H9 (cell line): ENCODE results near the gene CCDC78. TPM values are rescaled to one million over a fixed set of nuclear protein-coding genes. Genes with fewer than 3 reads are reported as not detected.

Source experiments
- DNase-seq: peaks from one replicate; pipeline ENCODE4 v3.0.0-alpha.2; 2017
- H2AFZ ChIP-seq: one replicate; pipeline ENCODE4 v1.6.1; 2013; ENCODE audit warnings: mild to moderate bottlenecking, low read length, control low read depth, moderate library complexity
- H2AK5ac ChIP-seq: 2 replicates; pipeline ENCODE4 v1.6.1; 2013; ENCODE audit warnings: low read length, control low read depth, mixed read lengths; ENCODE audit not compliant: insufficient read length
- H2BK120ac ChIP-seq: one replicate; pipeline ENCODE4 v1.6.1; 2013; ENCODE audit warnings: low read depth, mild to moderate bottlenecking, low read length, control low read depth, inconsistent platforms; ENCODE audit not compliant: poor library complexity, severe bottlenecking
- H2BK12ac ChIP-seq: 2 replicates; pipeline ENCODE4 v1.6.1; 2013; ENCODE audit warnings: low read length, control low read depth, mixed read lengths, low read depth; ENCODE audit not compliant: insufficient read length
- H2BK15ac ChIP-seq: 2 replicates; pipeline ENCODE4 v1.6.1; 2013; ENCODE audit warnings: low read depth, low read length, control low read depth
- H2BK20ac ChIP-seq: one replicate; pipeline ENCODE4 v1.6.1; 2013; ENCODE audit warnings: low read depth, mild to moderate bottlenecking, low read length, control low read depth, inconsistent platforms; ENCODE audit not compliant: poor library complexity, severe bottlenecking
- H2BK5ac ChIP-seq: 2 replicates; pipeline ENCODE4 v1.6.1; 2013; ENCODE audit warnings: low read length, control low read depth, mixed read lengths; ENCODE audit not compliant: insufficient read length
- H3K14ac ChIP-seq: 2 replicates; pipeline ENCODE4 v1.6.1; 2013; ENCODE audit warnings: low read length, control low read depth; ENCODE audit not compliant: insufficient read depth
- H3K18ac ChIP-seq: 2 replicates; pipeline ENCODE4 v1.6.1; 2013; ENCODE audit warnings: low read depth, mild to moderate bottlenecking, mixed read lengths, low read length, control low read depth; ENCODE audit not compliant: insufficient read length
- H3K23ac ChIP-seq: 2 replicates; pipeline ENCODE4 v1.6.1; 2013; ENCODE audit warnings: low read length, control low read depth, mixed read lengths, low read depth; ENCODE audit not compliant: insufficient read length
- H3K23me2 ChIP-seq: 2 replicates; pipeline ENCODE4 v1.6.1; 2013; ENCODE audit warnings: low read depth, mild to moderate bottlenecking, mixed read lengths, low read length, control low read depth; ENCODE audit not compliant: insufficient read length, poor library complexity, severe bottlenecking
- H3K27ac ChIP-seq: 2 replicates; pipeline ENCODE4 v1.5.1; 2013; ENCODE audit warnings: low read length, control low read depth, mixed read lengths, low read depth; ENCODE audit not compliant: insufficient read length
- H3K27me3 ChIP-seq: 2 replicates; pipeline ENCODE4 v1.6.1; 2013; ENCODE audit warnings: low read length, control low read depth, inconsistent platforms; ENCODE audit not compliant: insufficient read depth
- H3K4ac ChIP-seq: 2 replicates; pipeline ENCODE4 v1.6.1; 2013; ENCODE audit warnings: low read depth, mild to moderate bottlenecking, control low read depth, inconsistent platforms, low read length, moderate library complexity
- H3K4me1 ChIP-seq: 2 replicates; pipeline ENCODE4 v1.6.1; 2013; ENCODE audit warnings: low read length, control low read depth, inconsistent platforms; ENCODE audit not compliant: insufficient read depth
- H3K4me2 ChIP-seq: 2 replicates; pipeline ENCODE4 v1.6.1; 2013; ENCODE audit warnings: low read length, control low read depth, mixed read lengths; ENCODE audit not compliant: insufficient read length, insufficient read depth
- H3K56ac ChIP-seq: 2 replicates; pipeline ENCODE4 v1.6.1; 2013; ENCODE audit warnings: low read depth, mild to moderate bottlenecking, mixed read lengths, low read length, control low read depth; ENCODE audit not compliant: insufficient read length
- H3K79me1 ChIP-seq: 2 replicates; pipeline ENCODE4 v1.6.1; 2013; ENCODE audit warnings: low read depth, mild to moderate bottlenecking, moderate library complexity, low read length, control low read depth, inconsistent platforms; ENCODE audit not compliant: insufficient read depth, poor library complexity, severe bottlenecking
- H3K79me2 ChIP-seq: 2 replicates; pipeline ENCODE4 v1.6.1; 2013; ENCODE audit warnings: low read length, control low read depth, inconsistent platforms; ENCODE audit not compliant: insufficient read depth
- H3K9ac ChIP-seq: 2 replicates; pipeline ENCODE4 v1.6.1; 2013; ENCODE audit warnings: low read length, control low read depth, mixed read lengths; ENCODE audit not compliant: insufficient read length; ENCODE audit errors: extremely low read depth
- H3K9me3 ChIP-seq: one replicate; pipeline ENCODE4 v1.6.1; 2013; ENCODE audit warnings: low read depth, low read length, inconsistent platforms; ENCODE audit not compliant: control insufficient read depth
- H3T11ph ChIP-seq: one replicate; pipeline ENCODE4 v1.6.1; 2013; ENCODE audit warnings: mild to moderate bottlenecking, low read length, control low read depth, inconsistent platforms
- H4K20me1 ChIP-seq: one replicate; pipeline ENCODE4 v1.6.1; 2013; ENCODE audit not compliant: control insufficient read depth, insufficient read length, insufficient read depth
- H4K5ac ChIP-seq: 2 replicates; pipeline ENCODE4 v1.6.1; 2013; ENCODE audit warnings: low read depth, mild to moderate bottlenecking, mixed read lengths, low read length, control low read depth; ENCODE audit not compliant: insufficient read length
- H4K8ac ChIP-seq: replicated peaks from 2 replicates; pipeline ENCODE4 v1.6.1; 2013; ENCODE audit warnings: low read length, control low read depth, mixed read lengths, low read depth; ENCODE audit not compliant: insufficient read length
- H4K91ac ChIP-seq: 2 replicates; pipeline ENCODE4 v1.6.1; 2013; ENCODE audit warnings: low read depth, mild to moderate bottlenecking, moderate library complexity, mixed read lengths, low read length, control low read depth; ENCODE audit not compliant: insufficient read length
- H3K27ac Mint-ChIP-seq, 3 experiments: 2 replicates in 2 of 3; 3 replicates in 1 of 3; pipeline ENCODE4 v1.8.0; 2020 to 2021; ENCODE audit warnings: mixed read lengths in 3 of 3, mild to moderate bottlenecking in 1 of 3, moderate library complexity in 1 of 3
- H3K27me3 Mint-ChIP-seq: 2 replicates; pipeline ENCODE4 v1.8.0; 2021; ENCODE audit warnings: low read depth, mild to moderate bottlenecking, moderate library complexity, mixed read lengths
- H3K36me3 Mint-ChIP-seq, 3 experiments: 2 replicates in 2 of 3; 3 replicates in 1 of 3; pipeline ENCODE4 v1.8.0; 2020 to 2021; ENCODE audit warnings: low read depth in 3 of 3, mixed read lengths in 3 of 3; ENCODE audit not compliant: insufficient read depth in 1 of 3
- H3K4me1 Mint-ChIP-seq, 2 experiments: 2 replicates each; pipeline ENCODE4 v1.8.0; 2020; ENCODE audit warnings: mixed read lengths in 2 of 2
- H3K4me3 Mint-ChIP-seq, 2 experiments: 2 replicates in 1 of 2; 3 replicates in 1 of 2; pipeline ENCODE4 v1.8.0; 2020 to 2021; ENCODE audit warnings: mild to moderate bottlenecking in 2 of 2, mixed read lengths in 2 of 2, moderate library complexity in 1 of 2
- H3K9me3 Mint-ChIP-seq, 2 experiments: 2 replicates in 1 of 2; 3 replicates in 1 of 2; pipeline ENCODE4 v1.8.0; 2020; ENCODE audit warnings: mild to moderate bottlenecking in 2 of 2, mixed read lengths in 2 of 2, moderate library complexity in 1 of 2
- CTCF ChIP-seq: fragments of 200-600 bp; sonication (generic); conservative IDR thresholded peaks from 3 replicates; pipeline ENCODE4 v1.8.0; 2021; ENCODE audit warnings: antibody characterized with exemption, mild to moderate bottlenecking
- WGBS: extraction: QIAGEN DNeasy Blood & Tissue Kit; methylation state at CpG from one replicate; pipeline ENCODE4 v1.1.7; 2013; ENCODE audit warnings: missing lambda C conversion rate, low lambda C conversion rate, mixed read lengths; ENCODE audit not compliant: insufficient read length; ENCODE audit errors: extremely low coverage; 5-methylcytosine and 5-hydroxymethylcytosine counted together
- total RNA-seq: library from RNA; stranded (reverse); gene quantifications from 2 replicates; pipeline ENCODE4 v1.2.1, GENCODE V29; 2021

Gene CCDC78
- total RNA-seq, 1 experiment from 2014 or later, result 12.1 TPM

GRCh38 chr16:682493-683395, 43.5 kb downstream of the CCDC78 start:
- no peak overlapping the region for H2BK120ac ChIP-seq
- peaks cover 13 to 27% of the 10 kb centered on the region in 2 experiments for H3K4me1 Mint-ChIP-seq
- H3K56ac ChIP-seq, result no peak overlapping the region
- H2AK5ac ChIP-seq, result no peak overlapping the region
- no peaks in the 10 kb centered on the region for H3K4me1 ChIP-seq
- no CpG with 5 or more reads among the region's 36 CpGs for WGBS
- no peak overlapping the region for H3K18ac ChIP-seq
- H3K36me3 Mint-ChIP-seq, result peaks cover 15 to 46% (median 44%) of the 10 kb centered on the region in 3 experiments; a peak in 6 of 7 replicates
- no peaks in the 10 kb centered on the region; the same call in 1 of the 2 replicates for H3K27me3 Mint-ChIP-seq
- H2BK5ac ChIP-seq, result no peak overlapping the region
- no peak overlapping the region for H2AFZ ChIP-seq
- no peak overlapping the region for H4K8ac ChIP-seq
- peak; percentile 28; the same call in 2 of the 3 replicates for TF ChIP-seq CTCF
- no peak overlapping the region for H3K4ac ChIP-seq
- H2BK20ac ChIP-seq, result no peak overlapping the region
- no peak overlapping the region for H2BK12ac ChIP-seq
- no peak for DNase-seq
- H3K9ac ChIP-seq, result no peak overlapping the region
- H2BK15ac ChIP-seq, result no peak overlapping the region
- no peak overlapping the region for H3K27ac ChIP-seq
- no peaks in the 10 kb centered on the region for H4K20me1 ChIP-seq
- H3K27ac Mint-ChIP-seq, result peak overlapping the region in 1 of 3 experiments; percentile 88; a peak in 2 of 7 replicates
- no peaks in the 10 kb centered on the region for H3K9me3 ChIP-seq
- H3T11ph ChIP-seq, result no peak overlapping the region
- no peak overlapping the region for H4K91ac ChIP-seq
- peaks cover 2% of the 10 kb centered on the region; the same call in 1 of the 2 replicates for H3K79me2 ChIP-seq
- H3K9me3 Mint-ChIP-seq, result no peaks in the 10 kb centered on the region
- H3K4me2 ChIP-seq, result peak overlapping the region; percentile 15
- no peaks in the 10 kb centered on the region for H3K27me3 ChIP-seq
- no peak overlapping the region for H3K14ac ChIP-seq
- H3K23me2 ChIP-seq, result peaks cover 11% of the 10 kb centered on the region
- peak overlapping the region; percentile 81 to 86 for H3K4me3 Mint-ChIP-seq
- no peaks in the 10 kb centered on the region for H3K79me1 ChIP-seq
- H3K23ac ChIP-seq, result no peak overlapping the region
- no peak overlapping the region for H4K5ac ChIP-seq
